ENCODE measurements around the gene VSTM1.
"Not testable (repeated sequence)": the region's sequence is repeated elsewhere in the genome, so short reads cannot be mapped to it uniquely, and the experiment has no call there.

VSTM1 gene

GRCh38 chr19:54073829-54074228, 10.1 kb upstream of the VSTM1 start:
- no peak for DNase-seq (ENCODE audit: low spot score)

GRCh38 chr19:54069470-54069869, 5.8 kb upstream of the VSTM1 start:
- no peak for DNase-seq (ENCODE audit: low spot score)

GRCh38 chr19:54062643-54063042, 1.1 kb downstream of the VSTM1 start:
- DNase-seq (ENCODE audit: low spot score), result no peak

GRCh38 chr19:54047616-54048015, 16.1 kb downstream of the VSTM1 start:
- no peak for DNase-seq (ENCODE audit: low spot score)

- no peak for DNase-seq (ENCODE audit: low spot score)
These were observed 17.9 kb downstream of the VSTM1 start for GRCh38 chr19:54045771-54046170.

- no peak for DNase-seq (ENCODE audit: low spot score)
These were observed 20.7 kb downstream of the VSTM1 start for GRCh38 chr19:54042989-54043388.

- DNase-seq (ENCODE audit: low spot score), result peak; percentile 57
These were observed 21.6 kb downstream of the VSTM1 start for GRCh38 chr19:54041969-54042606.

GRCh38 chr19:54040003-54040402, 23.7 kb downstream of the VSTM1 start:
- no peak for DNase-seq (ENCODE audit: low spot score)

- not testable (repeated sequence) for DNase-seq (ENCODE audit: low spot score)
These were observed 27.2 kb downstream of the VSTM1 start for GRCh38 chr19:54036542-54036941.

- no peak for DNase-seq (ENCODE audit: low spot score)
These were observed 28.2 kb downstream of the VSTM1 start for GRCh38 chr19:54035215-54036178.

GRCh38 chr19:54030895-54031586, 32.7 kb downstream of the VSTM1 start:
- no peak for DNase-seq (ENCODE audit: low spot score)

GRCh38 chr19:54029930-54030490, 33.7 kb downstream of the VSTM1 start:
- DNase-seq (ENCODE audit: low spot score), result peak; percentile 75

- DNase-seq (ENCODE audit: low spot score), result no peak
These were observed 34.4 kb downstream of the VSTM1 start for GRCh38 chr19:54029301-54029700.

GRCh38 chr19:54026656-54027055, 37.0 kb downstream of the VSTM1 start:
- no peak for DNase-seq (ENCODE audit: low spot score)

GRCh38 chr19:54024660-54025059, 39.0 kb downstream of the VSTM1 start:
- no peak for DNase-seq (ENCODE audit: low spot score)

- DNase-seq (ENCODE audit: low spot score), result no peak
These were observed 40.5 kb downstream of the VSTM1 start for GRCh38 chr19:54023191-54023590.

- no peak for DNase-seq (ENCODE audit: low spot score)
These were observed 41.8 kb downstream of the VSTM1 start for GRCh38 chr19:54021932-54022331.

GRCh38 chr19:54021363-54021762, 42.3 kb downstream of the VSTM1 start:
- no peak for DNase-seq (ENCODE audit: low spot score)

GRCh38 chr19:54017261-54017660, 46.4 kb downstream of the VSTM1 start:
- peak; percentile 38 for DNase-seq (ENCODE audit: low spot score)

- DNase-seq (ENCODE audit: low spot score), result no peak
These were observed 48.7 kb downstream of the VSTM1 start for GRCh38 chr19:54014920-54015560.

- no peak for DNase-seq (ENCODE audit: low spot score)
These were observed 49.8 kb downstream of the VSTM1 start for GRCh38 chr19:54013866-54014265.

Measured in SW480 (cell line).